Activated CD8-positive, alpha-beta T cell treated with anti-CD3 and anti-CD28 coated beads for 36 hours (primary cell): Measurements from ENCODE around the gene DNAJC25. TPM values are rescaled to one million over a fixed set of nuclear protein-coding genes. Genes with fewer than 3 reads are reported as not detected.
"Not testable (repeated sequence)": the region's sequence is repeated elsewhere in the genome, so short reads cannot be mapped to it uniquely, and the experiment has no call there.

Experiments
- ATAC-seq: fragments of 200-7000 bp; cut with Tn5 transposase; one replicate; pipeline ENCODE4 v1.10.0; 2021; ENCODE audit warnings: mild to moderate bottlenecking, moderate library complexity
- CTCF ChIA-PET: fragments of 350-600 bp; sonication (Branson Sonifier 250); formaldehyde crosslinking; loops from one replicate; lab custom pipeline; 2021; ENCODE audit warnings: antibody characterized with exemption; lab: Charles Lee
- POLR2A ChIA-PET: fragments of 350-600 bp; sonication (Branson Sonifier 250); formaldehyde crosslinking; loops from one replicate; lab custom pipeline; 2021; ENCODE audit warnings: antibody characterized with exemption; lab: Charles Lee
- DNase-seq: peaks from one replicate; pipeline ENCODE4 v3.0.0-alpha.2; 2020
- H3K27ac Mint-ChIP-seq: one replicate; pipeline ENCODE4 v1.8.0; 2021; ENCODE audit warnings: mild to moderate bottlenecking, mixed read lengths
- H3K27me3 Mint-ChIP-seq: one replicate; pipeline ENCODE4 v1.8.0; 2021; ENCODE audit warnings: mixed read lengths
- H3K36me3 Mint-ChIP-seq: one replicate; pipeline ENCODE4 v1.8.0; 2021; ENCODE audit warnings: low read depth, mixed read lengths
- H3K4me1 Mint-ChIP-seq: one replicate; pipeline ENCODE4 v1.8.0; 2021; ENCODE audit warnings: low read depth, mixed read lengths
- H3K4me3 Mint-ChIP-seq: one replicate; pipeline ENCODE4 v1.8.0; 2021; ENCODE audit warnings: mild to moderate bottlenecking, moderate library complexity, mixed read lengths
- H3K9me3 Mint-ChIP-seq: one replicate; pipeline ENCODE4 v1.8.0; 2021; ENCODE audit warnings: mixed read lengths
- CTCF ChIP-seq: fragments of 200-600 bp; IDR thresholded peaks from one replicate; pipeline ENCODE4 v1.8.0; 2022; ENCODE audit warnings: antibody characterized with exemption, mild to moderate bottlenecking
- intact Hi-C: fragments of 100-400 bp; cut with micrococcal nuclease; formaldehyde crosslinking; loops from one replicate; pipeline ENCODE4 v1.10.0; 2022
- total RNA-seq, 2 experiments: library from RNA; stranded (reverse); gene quantifications; one replicate each; pipeline ENCODE4 v1.2.3, GENCODE V29; 2021

DNAJC25 gene
- total RNA-seq, 2 experiments from 2014 or later: 9.6 to 11.0 TPM

- ChIA-PET CTCF (interaction anchor here (0.9 to 1.6 kb wide), 3 partner anchors 10 to 12 kb away, joined by 3 to 4 read pairs (median 4); no protein-coding TSS in a partner anchor), POLR2A (no interaction called here)
- Mint-ChIP-seq H3K36me3 (no peaks in the 10 kb centered on the region), H3K27ac (no peak overlapping the region), H3K4me1 (no peaks in the 10 kb centered on the region), H3K9me3 (no peaks in the 10 kb centered on the region), H3K4me3 (no peak overlapping the region), H3K27me3 (peaks cover 15% of the 10 kb centered on the region)
- DNase-seq (no peak), ATAC-seq (no peak)
- intact Hi-C loops: no loop called here
- no peak for TF ChIP-seq CTCF
Observed at GRCh38 chr9:111610845-111611244, 20.3 kb upstream of the DNAJC25 start.

GRCh38 chr9:111613436-111614040 lies 17.6 kb upstream of the DNAJC25 start:
- POLR2A ChIA-PET: no interaction called here
- intact Hi-C loops: no loop called here
- no peaks in the 10 kb centered on the region for H3K36me3 Mint-ChIP-seq
- no peaks in the 10 kb centered on the region for H3K4me1 Mint-ChIP-seq
- H3K9me3 Mint-ChIP-seq: no peaks in the 10 kb centered on the region
- ATAC-seq (no peak), DNase-seq (no peak)
- no peak for TF ChIP-seq CTCF
- H3K4me3 Mint-ChIP-seq: no peak overlapping the region
- no peak overlapping the region for H3K27ac Mint-ChIP-seq
- CTCF ChIA-PET: interaction anchor here (2.4 to 2.6 kb wide), 2 partner anchors 8 to 15 kb away, joined by 10 to 15 read pairs; no protein-coding TSS in a partner anchor
- peaks cover 18% of the 10 kb centered on the region for H3K27me3 Mint-ChIP-seq

- DNase-seq: no peak
- H3K4me3 Mint-ChIP-seq: no peak overlapping the region
- H3K9me3 Mint-ChIP-seq: no peaks in the 10 kb centered on the region
- intact Hi-C loops: no loop called here
- ChIA-PET CTCF (interaction anchor here (0.6 to 1.4 kb wide), 3 partner anchors 18 to 373 kb away, joined by 3 to 4 read pairs (median 3); no protein-coding TSS in a partner anchor), POLR2A (no interaction called here)
- H3K27ac Mint-ChIP-seq: no peak overlapping the region
- H3K4me1 Mint-ChIP-seq: no peaks in the 10 kb centered on the region
- TF ChIP-seq CTCF: no peak
- no peak for ATAC-seq
- H3K36me3 Mint-ChIP-seq: no peaks in the 10 kb centered on the region
- H3K27me3 Mint-ChIP-seq: peaks cover 7% of the 10 kb centered on the region
Observed at GRCh38 chr9:111615928-111616327, 15.2 kb upstream of the DNAJC25 start.

GRCh38 chr9:111617349-111617748 lies 13.8 kb upstream of the DNAJC25 start:
- H3K27ac Mint-ChIP-seq, ATAC-seq, DNase-seq, intact Hi-C loops, POLR2A ChIA-PET, H3K27me3 Mint-ChIP-seq, H3K4me1 Mint-ChIP-seq, H3K4me3 Mint-ChIP-seq, H3K9me3 Mint-ChIP-seq, H3K36me3 Mint-ChIP-seq: not testable (repeated sequence)
- CTCF ChIA-PET: interaction anchor here (1.4 kb wide), 1 partner anchor 20 kb away, joined by 3 read pairs; no protein-coding TSS in a partner anchor

GRCh38 chr9:111621895-111622480 lies 9.1 kb upstream of the DNAJC25 start:
- ATAC-seq (peak; percentile 73), DNase-seq (peak; percentile 52)
- H3K4me1 Mint-ChIP-seq: no peaks in the 10 kb centered on the region
- intact Hi-C loops: no loop called here
- H3K27me3 Mint-ChIP-seq: peaks cover 6% of the 10 kb centered on the region
- H3K36me3 Mint-ChIP-seq: no peaks in the 10 kb centered on the region
- H3K4me3 Mint-ChIP-seq: no peak overlapping the region
- ChIA-PET CTCF (interaction anchor here (0.7 to 1.8 kb wide), 14 partner anchors 9 to 138 kb away, joined by 3 to 25 read pairs (median 3); partner anchors contain the start of genes DNAJC25, ECPAS and ZNF483), POLR2A (no interaction called here)
- H3K27ac Mint-ChIP-seq: no peak overlapping the region
- no peaks in the 10 kb centered on the region for H3K9me3 Mint-ChIP-seq
- peak; percentile 73 for TF ChIP-seq CTCF
